Parietal lobe (tissue), 2 donors: ENCODE results near the gene IPO4. TPM values are rescaled to one million over a fixed set of nuclear protein-coding genes. Genes with fewer than 3 reads are reported as not detected.

Source experiments
- small RNA-seq: library from RNA; depleted of rRNA; stranded (forward); fragments of <200 nt; gene quantifications from one replicate; pipeline ENCODE3, GENCODE V24; 2014; ENCODE audit warnings: low replicate concordance
- total RNA-seq: library from RNA; depleted of rRNA; stranded (reverse); fragments of >200 nt; gene quantifications from one replicate; pipeline ENCODE4 v1.2.3, GENCODE V29; 2014

Gene IPO4
- total RNA-seq, 1 donor from 2014 or later: 18.2 TPM

Small RNA genes lying within 50 kb of the gene (small RNA-seq; reads per million reads assigned to genes)
- gene AL136295.4 (not detected), gene CHMP4A (not detected), gene IPO4 (not detected), gene IRF9 (not detected), gene MDP1 (not detected), gene RNA5SP383 (0.18 reads per million)

Other genes starting within 250 kb of the IPO4 start
- gene DHRS4, start 235.0 kb downstream of the IPO4 start, total RNA-seq: 6.3 TPM
- gene DHRS4L2, start 199.9 kb downstream of the IPO4 start, total RNA-seq: 4.4 TPM
- gene CARMIL3, start 136.8 kb downstream of the IPO4 start, total RNA-seq: 51.6 TPM
- 27.2 TPM for gene CPNE6, start 117.3 kb downstream of the IPO4 start, total RNA-seq
- 2.2 TPM for gene PCK2, start 94.5 kb downstream of the IPO4 start, total RNA-seq
- 64.2 TPM for gene DCAF11, start 74.0 kb downstream of the IPO4 start, total RNA-seq
- 2.2 TPM for gene NRL, start 73.9 kb downstream of the IPO4 start, total RNA-seq
- gene FITM1, start 58.2 kb downstream of the IPO4 start, total RNA-seq: 0.94 TPM
- gene PSME1, start 52.6 kb downstream of the IPO4 start, total RNA-seq: 23.2 TPM
- gene EMC9, start 47.2 kb downstream of the IPO4 start, total RNA-seq: 10.0 TPM
- 22.2 TPM for gene PSME2, start 42.2 kb downstream of the IPO4 start, total RNA-seq
- 38.5 TPM for gene RNF31, start 41.3 kb downstream of the IPO4 start, total RNA-seq
- gene IRF9, start 27.6 kb downstream of the IPO4 start, total RNA-seq: 17.5 TPM
- gene REC8, start 16.7 kb downstream of the IPO4 start, total RNA-seq: 33.8 TPM
- 20.7 TPM for gene TM9SF1, start 6.6 kb upstream of the IPO4 start, total RNA-seq
- gene TSSK4, start 16.9 kb upstream of the IPO4 start, total RNA-seq: not detected
- gene CHMP4A, start 24.7 kb upstream of the IPO4 start, total RNA-seq: 35.1 TPM
- gene MDP1, start 27.2 kb upstream of the IPO4 start, total RNA-seq: 25.0 TPM
- gene NEDD8, start 43.6 kb upstream of the IPO4 start, total RNA-seq: 62.3 TPM
- 34.7 TPM for gene GMPR2, start 44.1 kb upstream of the IPO4 start, total RNA-seq
- 51.3 TPM for gene TINF2, start 53.8 kb upstream of the IPO4 start, total RNA-seq
- 4.4 TPM for gene TGM1, start 74.4 kb upstream of the IPO4 start, total RNA-seq
- gene RABGGTA, start 82.8 kb upstream of the IPO4 start, total RNA-seq: 30.7 TPM
- 13.8 TPM for gene DHRS1, start 111.0 kb upstream of the IPO4 start, total RNA-seq
- gene NOP9, start 111.0 kb upstream of the IPO4 start, total RNA-seq: 25.4 TPM
- gene CIDEB, start 119.2 kb upstream of the IPO4 start, total RNA-seq: 5.6 TPM
- gene LTB4R2, start 121.3 kb upstream of the IPO4 start, total RNA-seq: 2.2 TPM
- 1.6 TPM for gene LTB4R, start 122.7 kb upstream of the IPO4 start, total RNA-seq
- gene ADCY4, start 146.3 kb upstream of the IPO4 start, total RNA-seq: 3.1 TPM
- not detected for gene RIPK3, start 151.2 kb upstream of the IPO4 start, total RNA-seq
- gene NFATC4, start 179.4 kb upstream of the IPO4 start, total RNA-seq: 4.4 TPM
- 34.7 TPM for gene NYNRIN, start 210.2 kb upstream of the IPO4 start, total RNA-seq
- gene CBLN3, start 240.9 kb upstream of the IPO4 start, total RNA-seq: not detected
- 22.5 TPM for gene KHNYN, start 241.1 kb upstream of the IPO4 start, total RNA-seq